PFSK-1 (cell line): Measurements from ENCODE around the gene PAGE5.

Experiments
- FOXP2 ChIP-seq: optimal IDR thresholded peaks from 2 replicates; pipeline ENCODE3; 2011; ENCODE audit warnings: borderline replicate concordance, control low read depth, inconsistent platforms; ENCODE audit not compliant: insufficient read depth; ENCODE audit errors: extremely low read length, extremely low read depth
- POLR2AphosphoS5 ChIP-seq: IDR thresholded peaks from 2 replicates; pipeline ENCODE4 v1.6.1; 2012; ENCODE audit warnings: low read depth, mild to moderate bottlenecking, control low read depth, low read length, moderate library complexity
- SIN3A ChIP-seq: IDR thresholded peaks from 2 replicates; pipeline ENCODE4 v1.6.1; 2012; ENCODE audit warnings: mild to moderate bottlenecking, low read length, moderate library complexity, borderline replicate concordance; ENCODE audit not compliant: insufficient read depth
- TAF1 ChIP-seq: IDR thresholded peaks from 2 replicates; pipeline ENCODE4 v1.6.1; 2012; ENCODE audit warnings: low read length, control low read depth, borderline replicate concordance; ENCODE audit not compliant: insufficient read depth
- TF ChIP-seq, protein P1 (sequence below), 2 experiments: IDR thresholded peaks; 2 replicates each; pipeline versions ENCODE4 v1.6.1 to v1.8.0; 2011 to 2012; ENCODE audit warnings: low read depth in 2 of 2, low read length in 2 of 2, control low read depth in 1 of 2, inconsistent platforms in 1 of 2, mild to moderate bottlenecking in 1 of 2, moderate library complexity in 1 of 2; ENCODE audit not compliant: insufficient read depth in 1 of 2

Gene PAGE5

DNA sequence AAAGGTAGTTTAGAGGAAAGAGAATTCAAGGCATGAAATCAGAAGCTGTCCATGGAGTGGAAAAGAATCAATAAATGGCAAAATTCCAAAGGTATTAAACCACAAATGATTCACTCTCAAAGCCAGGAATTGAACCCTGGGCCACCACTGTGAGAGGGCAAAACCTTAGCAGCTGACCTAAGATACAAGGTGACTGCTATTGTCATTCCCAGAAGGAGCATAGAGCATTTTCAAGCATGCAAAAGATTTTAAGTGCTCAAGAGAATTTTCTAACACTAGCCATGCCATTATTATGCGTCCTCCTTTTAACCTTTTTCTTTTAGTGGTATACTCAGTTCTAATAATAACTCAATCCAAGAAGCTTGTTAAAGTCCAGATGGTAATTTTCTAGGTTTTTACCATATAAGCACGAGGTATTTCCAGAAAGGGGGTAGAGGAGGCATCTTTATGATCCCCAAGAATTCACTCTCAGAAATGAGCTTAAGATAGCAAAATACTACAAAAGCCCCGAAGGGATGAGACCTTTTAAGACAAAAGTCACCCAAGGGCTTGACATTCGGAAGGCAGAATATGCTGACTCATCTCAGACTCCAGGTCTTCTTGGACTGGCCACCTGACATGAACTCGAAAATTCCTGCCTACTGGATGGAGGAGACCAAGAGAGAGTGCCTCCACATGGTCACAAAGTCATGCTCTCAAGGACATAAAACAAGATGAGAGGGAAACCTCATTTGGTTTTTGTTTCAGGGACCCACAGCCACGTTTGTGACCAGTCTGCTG lies 13.8 kb upstream of the PAGE5 start:
- TF ChIP-seq TAF1 (no peak), FOXP2 (no peak), POLR2AphosphoS5 (no peak), SIN3A (no peak)
- TF ChIP-seq, protein P1, sequence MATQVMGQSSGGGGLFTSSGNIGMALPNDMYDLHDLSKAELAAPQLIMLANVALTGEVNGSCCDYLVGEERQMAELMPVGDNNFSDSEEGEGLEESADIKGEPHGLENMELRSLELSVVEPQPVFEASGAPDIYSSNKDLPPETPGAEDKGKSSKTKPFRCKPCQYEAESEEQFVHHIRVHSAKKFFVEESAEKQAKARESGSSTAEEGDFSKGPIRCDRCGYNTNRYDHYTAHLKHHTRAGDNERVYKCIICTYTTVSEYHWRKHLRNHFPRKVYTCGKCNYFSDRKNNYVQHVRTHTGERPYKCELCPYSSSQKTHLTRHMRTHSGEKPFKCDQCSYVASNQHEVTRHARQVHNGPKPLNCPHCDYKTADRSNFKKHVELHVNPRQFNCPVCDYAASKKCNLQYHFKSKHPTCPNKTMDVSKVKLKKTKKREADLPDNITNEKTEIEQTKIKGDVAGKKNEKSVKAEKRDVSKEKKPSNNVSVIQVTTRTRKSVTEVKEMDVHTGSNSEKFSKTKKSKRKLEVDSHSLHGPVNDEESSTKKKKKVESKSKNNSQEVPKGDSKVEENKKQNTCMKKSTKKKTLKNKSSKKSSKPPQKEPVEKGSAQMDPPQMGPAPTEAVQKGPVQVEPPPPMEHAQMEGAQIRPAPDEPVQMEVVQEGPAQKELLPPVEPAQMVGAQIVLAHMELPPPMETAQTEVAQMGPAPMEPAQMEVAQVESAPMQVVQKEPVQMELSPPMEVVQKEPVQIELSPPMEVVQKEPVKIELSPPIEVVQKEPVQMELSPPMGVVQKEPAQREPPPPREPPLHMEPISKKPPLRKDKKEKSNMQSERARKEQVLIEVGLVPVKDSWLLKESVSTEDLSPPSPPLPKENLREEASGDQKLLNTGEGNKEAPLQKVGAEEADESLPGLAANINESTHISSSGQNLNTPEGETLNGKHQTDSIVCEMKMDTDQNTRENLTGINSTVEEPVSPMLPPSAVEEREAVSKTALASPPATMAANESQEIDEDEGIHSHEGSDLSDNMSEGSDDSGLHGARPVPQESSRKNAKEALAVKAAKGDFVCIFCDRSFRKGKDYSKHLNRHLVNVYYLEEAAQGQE (IDR thresholded peaks at IDR 0.05; ENCODE audit: insufficient read depth in 1 of 2, low read depth in 2 of 2, low read length in 2 of 2) = no peak

DNA sequence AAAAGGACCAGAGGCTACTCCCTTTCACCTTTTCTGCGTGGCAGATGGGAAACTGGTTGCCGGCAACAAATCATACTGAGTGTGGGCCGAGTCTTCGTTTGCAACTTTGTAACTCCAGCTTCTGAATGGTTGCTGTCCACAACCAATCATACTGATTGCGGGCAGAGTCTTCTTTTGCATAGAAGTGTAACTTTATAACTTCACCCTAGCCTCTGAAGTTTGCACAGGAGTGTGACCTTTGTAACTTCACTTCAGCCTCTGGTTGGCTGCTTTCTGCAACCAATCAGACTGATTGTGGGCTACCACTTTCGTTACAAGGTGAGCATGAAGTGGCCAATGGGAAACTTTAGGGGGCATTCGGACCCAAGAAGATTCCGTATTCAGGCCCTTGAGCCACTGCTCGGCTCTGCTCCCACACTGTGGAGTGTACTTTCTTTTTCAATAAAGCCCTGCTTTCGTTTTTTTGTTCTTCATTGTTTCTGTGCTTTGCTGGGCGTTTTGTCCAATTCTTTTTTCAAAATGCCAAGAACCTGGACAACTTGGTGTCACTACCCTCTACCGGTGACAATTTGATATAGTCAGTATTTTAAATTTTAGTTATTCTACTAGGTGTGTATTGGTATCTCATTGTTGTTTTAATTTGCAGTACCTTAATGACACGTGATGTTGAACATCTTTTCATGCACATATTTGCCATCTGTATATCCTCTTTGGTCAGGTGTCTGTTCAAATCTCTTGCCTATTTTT lies 9.0 kb upstream of the PAGE5 start:
- TF ChIP-seq SIN3A (no peak), FOXP2 (no peak), POLR2AphosphoS5 (no peak), TAF1 (no peak)
- TF ChIP-seq, protein P1 (IDR thresholded peaks at IDR 0.05; ENCODE audit: insufficient read depth in 1 of 2, low read depth in 2 of 2, low read length in 2 of 2) = no peak

DNA sequence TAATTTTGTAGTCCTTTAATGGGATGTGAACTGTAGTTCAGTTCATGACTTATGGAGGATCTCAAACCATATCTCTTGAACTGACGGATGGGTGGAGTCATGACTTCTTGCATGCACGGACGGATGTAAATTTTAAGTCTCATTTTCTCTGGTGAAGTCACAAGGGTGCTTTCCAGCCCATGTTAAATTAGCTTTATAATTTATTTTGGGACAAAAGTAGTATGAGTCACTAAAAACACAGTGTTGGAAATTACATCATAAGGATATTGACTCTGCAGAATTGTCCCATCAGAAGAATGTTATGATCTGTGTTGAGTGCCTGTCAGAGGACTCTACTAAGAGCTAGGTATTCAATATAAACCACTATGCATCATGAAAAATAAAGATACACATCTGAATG lies 6.8 kb upstream of the PAGE5 start:
- TF ChIP-seq TAF1 = no peak
- TF ChIP-seq, protein P1 (IDR thresholded peaks at IDR 0.05; ENCODE audit: insufficient read depth in 1 of 2, low read depth in 2 of 2, low read length in 2 of 2) = no peak
- TF ChIP-seq SIN3A = no peak
- TF ChIP-seq FOXP2 = no peak
- TF ChIP-seq POLR2AphosphoS5 = no peak

DNA sequence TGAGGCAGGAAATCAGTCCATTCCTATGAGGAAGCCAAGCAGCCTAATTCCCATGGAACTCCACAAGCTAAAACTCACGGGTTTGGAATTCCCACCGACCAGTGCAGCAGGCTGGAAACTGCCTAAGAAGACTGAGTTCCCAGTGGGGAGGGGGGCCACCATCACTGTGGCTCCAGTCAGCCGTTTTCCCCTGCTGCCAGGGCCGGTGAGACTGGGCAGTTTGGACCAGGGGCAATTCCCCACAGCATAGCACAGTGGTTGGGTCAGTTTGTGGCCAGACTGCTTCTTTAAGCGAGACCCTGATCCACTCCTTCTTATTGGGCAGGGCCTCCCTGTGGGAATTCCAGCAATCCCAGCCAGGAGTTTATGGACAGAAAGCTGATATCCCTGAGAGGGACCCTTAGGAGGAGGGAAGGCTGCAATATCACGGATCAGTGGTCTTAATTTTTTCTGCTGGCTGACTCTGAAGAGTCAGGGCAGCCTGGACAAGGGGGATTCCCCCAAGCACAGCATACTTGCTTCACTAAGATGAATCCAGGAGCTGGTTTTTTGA lies 20.7 kb downstream of the PAGE5 start:
- TF ChIP-seq FOXP2 = no peak
- no peak for TF ChIP-seq POLR2AphosphoS5
- TF ChIP-seq TAF1 = no peak
- TF ChIP-seq SIN3A = no peak
- TF ChIP-seq, protein P1 (IDR thresholded peaks at IDR 0.05; ENCODE audit: insufficient read depth in 1 of 2, low read depth in 2 of 2, low read length in 2 of 2) = no peak
